ENCODE measurements around the gene SLC6A16.

DNA sequence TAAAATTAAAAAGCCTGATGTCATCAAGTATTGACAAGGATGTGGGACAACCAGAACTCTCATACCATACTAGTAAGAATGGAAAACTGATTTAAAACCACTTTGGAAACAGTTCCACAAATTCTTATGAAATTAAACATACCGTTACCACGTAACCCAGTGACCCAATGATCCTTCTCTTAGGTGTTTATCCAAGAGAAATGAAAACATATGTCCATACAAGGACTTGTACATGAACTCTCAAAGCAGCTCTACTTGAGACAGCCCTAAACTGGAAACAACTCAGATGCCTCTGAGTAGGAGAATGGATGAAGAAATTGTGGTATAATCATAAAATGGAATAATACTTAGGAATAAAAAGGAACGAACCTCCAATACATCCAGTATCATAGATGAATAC is 27.6 kb downstream of the SLC6A16 start:
- TF ChIP-seq CTCF (conservative IDR thresholded peaks at IDR 0.05), result no peak
- no peak for TF ChIP-seq EZH2 (IDR thresholded peaks at IDR 0.05; ENCODE audit: low read depth)

Measured in PC-9 (cell line).